ENCODE measurements around the gene PLD1.

The PLD1 gene

GRCh38 chr3:171712171-171712938 lies 97.9 kb downstream of the PLD1 start:
- TF ChIP-seq FOXP2 (optimal IDR thresholded peaks at IDR 0.05; ENCODE audit: borderline replicate concordance, extremely low read depth, extremely low read length, insufficient read depth) (no peak), TAF1 (IDR thresholded peaks at IDR 0.05; ENCODE audit: borderline replicate concordance, insufficient read depth, low read length) (no peak), SIN3A (IDR thresholded peaks at IDR 0.05; ENCODE audit: borderline replicate concordance, insufficient read depth, low read length) (no peak), POLR2AphosphoS5 (IDR thresholded peaks at IDR 0.05; ENCODE audit: low read depth, low read length) (no peak)

GRCh38 chr3:171711461-171712170 lies 98.7 kb downstream of the PLD1 start:
- TF ChIP-seq SIN3A (IDR thresholded peaks at IDR 0.05; ENCODE audit: borderline replicate concordance, insufficient read depth, low read length) (no peak), POLR2AphosphoS5 (IDR thresholded peaks at IDR 0.05; ENCODE audit: low read depth, low read length) (no peak), FOXP2 (optimal IDR thresholded peaks at IDR 0.05; ENCODE audit: borderline replicate concordance, extremely low read depth, extremely low read length, insufficient read depth) (no peak), REST (IDR thresholded peaks at IDR 0.05; ENCODE audit: insufficient read depth in 1 of 2, low read depth in 2 of 2, low read length in 2 of 2) (no peak), TAF1 (IDR thresholded peaks at IDR 0.05; ENCODE audit: borderline replicate concordance, insufficient read depth, low read length) (no peak)

- TF ChIP-seq REST (IDR thresholded peaks at IDR 0.05; ENCODE audit: insufficient read depth in 1 of 2, low read depth in 2 of 2, low read length in 2 of 2) (no peak), SIN3A (IDR thresholded peaks at IDR 0.05; ENCODE audit: borderline replicate concordance, insufficient read depth, low read length) (no peak), TAF1 (IDR thresholded peaks at IDR 0.05; ENCODE audit: borderline replicate concordance, insufficient read depth, low read length) (no peak), POLR2AphosphoS5 (IDR thresholded peaks at IDR 0.05; ENCODE audit: low read depth, low read length) (no peak), FOXP2 (optimal IDR thresholded peaks at IDR 0.05; ENCODE audit: borderline replicate concordance, extremely low read depth, extremely low read length, insufficient read depth) (no peak)
Observed at GRCh38 chr3:171710359-171710758, 99.9 kb downstream of the PLD1 start.

- no peak for TF ChIP-seq REST (IDR thresholded peaks at IDR 0.05; ENCODE audit: insufficient read depth in 1 of 2, low read depth in 2 of 2, low read length in 2 of 2)
- no peak for TF ChIP-seq POLR2AphosphoS5 (IDR thresholded peaks at IDR 0.05; ENCODE audit: low read depth, low read length)
Observed at GRCh38 chr3:171704814-171705213, 105.5 kb downstream of the PLD1 start.

- no peak for TF ChIP-seq POLR2AphosphoS5 (IDR thresholded peaks at IDR 0.05; ENCODE audit: low read depth, low read length)
- no peak for TF ChIP-seq REST (IDR thresholded peaks at IDR 0.05; ENCODE audit: insufficient read depth in 1 of 2, low read depth in 2 of 2, low read length in 2 of 2)
- no peak for TF ChIP-seq SIN3A (IDR thresholded peaks at IDR 0.05; ENCODE audit: borderline replicate concordance, insufficient read depth, low read length)
- TF ChIP-seq FOXP2 (optimal IDR thresholded peaks at IDR 0.05; ENCODE audit: borderline replicate concordance, extremely low read depth, extremely low read length, insufficient read depth): no peak
- no peak for TF ChIP-seq TAF1 (IDR thresholded peaks at IDR 0.05; ENCODE audit: borderline replicate concordance, insufficient read depth, low read length)
Observed at GRCh38 chr3:171704002-171704401, 106.3 kb downstream of the PLD1 start.
